Activated naive CD4-positive, alpha-beta T cell treated with anti-CD3 and anti-CD28 coated beads for 36 hours (primary cell): ENCODE data around the gene MYO5A. TPM values are rescaled to one million over a fixed set of nuclear protein-coding genes. Genes with fewer than 3 reads are reported as not detected.
A peak's percentile ranks its signal among the peaks of the same experiment; 100 is the strongest.
"Not testable (repeated sequence)": the region's sequence is repeated elsewhere in the genome, so short reads cannot be mapped to it uniquely, and the experiment has no call there.

Source experiments
- CTCF ChIA-PET: fragments of 350-600 bp; sonication (Branson Sonifier 250); formaldehyde crosslinking; loops from one replicate; lab custom pipeline; 2021; ENCODE audit warnings: antibody characterized with exemption; lab: Charles Lee
- DNase-seq: peaks from one replicate; pipeline ENCODE4 v3.0.0-alpha.2; 2020
- H3K27ac Mint-ChIP-seq: one replicate; pipeline ENCODE4 v1.8.0; 2021; ENCODE audit warnings: mild to moderate bottlenecking, mixed read lengths
- H3K27me3 Mint-ChIP-seq: one replicate; pipeline ENCODE4 v1.8.0; 2021; ENCODE audit warnings: low read depth, mixed read lengths
- H3K36me3 Mint-ChIP-seq: one replicate; pipeline ENCODE4 v1.8.0; 2021; ENCODE audit warnings: low read depth, mixed read lengths
- H3K4me1 Mint-ChIP-seq: one replicate; pipeline ENCODE4 v1.8.0; 2021; ENCODE audit warnings: low read depth, mixed read lengths
- H3K4me3 Mint-ChIP-seq: one replicate; pipeline ENCODE4 v1.8.0; 2021; ENCODE audit warnings: mild to moderate bottlenecking, moderate library complexity, mixed read lengths
- H3K9me3 Mint-ChIP-seq: one replicate; pipeline ENCODE4 v1.8.0; 2021; ENCODE audit warnings: mixed read lengths
- intact Hi-C: fragments of 100-400 bp; cut with micrococcal nuclease; formaldehyde crosslinking; loops from one replicate; pipeline ENCODE4 v1.15.1; 2023
- total RNA-seq, 2 experiments: library from RNA; stranded (reverse); gene quantifications; one replicate each; pipeline ENCODE4 v1.2.3, GENCODE V29; 2021

MYO5A gene
- total RNA-seq, 2 experiments from 2014 or later = 13.2 to 13.7 TPM

- DNase-seq = no peak
- CTCF ChIA-PET = interaction anchor here (0.7 kb wide), 1 partner anchor 235 kb away, joined by 3 read pairs; no protein-coding TSS in a partner anchor
- intact Hi-C loops = no loop called here
- H3K27ac Mint-ChIP-seq = no peak overlapping the region
- peaks cover 7% of the 10 kb centered on the region for H3K4me1 Mint-ChIP-seq
- H3K4me3 Mint-ChIP-seq = no peak overlapping the region
- no peaks in the 10 kb centered on the region for H3K36me3 Mint-ChIP-seq
- no peaks in the 10 kb centered on the region for H3K27me3 Mint-ChIP-seq
- H3K9me3 Mint-ChIP-seq = no peaks in the 10 kb centered on the region
Observed at GRCh38 chr15:52515343-52515742, 13.3 kb downstream of the MYO5A start.

GRCh38 chr15:52514482-52514881, 14.2 kb downstream of the MYO5A start:
- CTCF ChIA-PET = no interaction called here
- intact Hi-C loops = no loop called here
- no peak overlapping the region for H3K27ac Mint-ChIP-seq

GRCh38 chr15:52512869-52513268, 15.8 kb downstream of the MYO5A start:
- CTCF ChIA-PET = interaction anchor here (1.1 kb wide), 1 partner anchor 14 kb away, joined by 7 read pairs; no protein-coding TSS in a partner anchor

More at GRCh38 chr15:52514482-52514881, 14.2 kb downstream of the MYO5A start:
- no peak overlapping the region for H3K4me3 Mint-ChIP-seq
- no peaks in the 10 kb centered on the region for H3K27me3 Mint-ChIP-seq
- H3K9me3 Mint-ChIP-seq = no peaks in the 10 kb centered on the region
- H3K36me3 Mint-ChIP-seq = no peaks in the 10 kb centered on the region
- no peak for DNase-seq
- peaks cover 8% of the 10 kb centered on the region for H3K4me1 Mint-ChIP-seq

GRCh38 chr15:52511084-52511483, 17.6 kb downstream of the MYO5A start:
- no peak for DNase-seq
- Mint-ChIP-seq H3K36me3 (no peaks in the 10 kb centered on the region), H3K4me3 (no peak overlapping the region), H3K27ac (no peak overlapping the region), H3K27me3 (no peaks in the 10 kb centered on the region), H3K9me3 (no peaks in the 10 kb centered on the region), H3K4me1 (peaks cover 10% of the 10 kb centered on the region)
- intact Hi-C loops = no loop called here
- CTCF ChIA-PET = interaction anchor here (0.6 kb wide), 1 partner anchor 8 kb away, joined by 3 read pairs; no protein-coding TSS in a partner anchor

More at GRCh38 chr15:52512869-52513268, 15.8 kb downstream of the MYO5A start:
- H3K9me3 Mint-ChIP-seq, DNase-seq, H3K27me3 Mint-ChIP-seq, H3K4me1 Mint-ChIP-seq, H3K36me3 Mint-ChIP-seq, H3K27ac Mint-ChIP-seq, H3K4me3 Mint-ChIP-seq, intact Hi-C loops: not testable (repeated sequence)

- Mint-ChIP-seq H3K4me3 (no peak overlapping the region), H3K27ac (no peak overlapping the region), H3K9me3 (no peaks in the 10 kb centered on the region), H3K36me3 (no peaks in the 10 kb centered on the region), H3K27me3 (no peaks in the 10 kb centered on the region), H3K4me1 (peaks cover 19% of the 10 kb centered on the region)
- DNase-seq = no peak
- intact Hi-C loops = no loop called here
- CTCF ChIA-PET = interaction anchor here (0.6 kb wide), 1 partner anchor 547 kb away, joined by 6 read pairs; no protein-coding TSS in a partner anchor
Observed at GRCh38 chr15:52509500-52510245, 19.0 kb downstream of the MYO5A start.

- no peaks in the 10 kb centered on the region for H3K27me3 Mint-ChIP-seq
- H3K4me3 Mint-ChIP-seq = no peak overlapping the region
- CTCF ChIA-PET = no interaction called here
- peaks cover 28% of the 10 kb centered on the region for H3K4me1 Mint-ChIP-seq
- intact Hi-C loops = no loop called here
- no peak for DNase-seq
- no peak overlapping the region for H3K27ac Mint-ChIP-seq
- no peaks in the 10 kb centered on the region for H3K36me3 Mint-ChIP-seq
- H3K9me3 Mint-ChIP-seq = no peaks in the 10 kb centered on the region
Observed at GRCh38 chr15:52506549-52506948, 22.1 kb downstream of the MYO5A start.

- peaks cover 25% of the 10 kb centered on the region for H3K4me1 Mint-ChIP-seq
- no peak overlapping the region for H3K4me3 Mint-ChIP-seq
- no peak for DNase-seq
- H3K27me3 Mint-ChIP-seq = no peaks in the 10 kb centered on the region
- no peaks in the 10 kb centered on the region for H3K9me3 Mint-ChIP-seq
- H3K36me3 Mint-ChIP-seq = no peaks in the 10 kb centered on the region
- CTCF ChIA-PET = no interaction called here
- intact Hi-C loops = no loop called here
- H3K27ac Mint-ChIP-seq = no peak overlapping the region
Observed at GRCh38 chr15:52505151-52505550, 23.5 kb downstream of the MYO5A start.

GRCh38 chr15:52503788-52504496, 24.7 kb downstream of the MYO5A start:
- Mint-ChIP-seq H3K4me1 (peaks cover 22% of the 10 kb centered on the region), H3K9me3 (no peaks in the 10 kb centered on the region), H3K36me3 (no peaks in the 10 kb centered on the region), H3K4me3 (no peak overlapping the region), H3K27ac (no peak overlapping the region), H3K27me3 (no peaks in the 10 kb centered on the region)
- DNase-seq = no peak
- CTCF ChIA-PET = interaction anchor here (0.6 to 0.8 kb wide), 4 partner anchors 28 to 207 kb away, joined by 3 to 7 read pairs (median 4); no protein-coding TSS in a partner anchor
- intact Hi-C loops = no loop called here

GRCh38 chr15:52502608-52503007, 26.1 kb downstream of the MYO5A start:
- H3K4me1 Mint-ChIP-seq = peaks cover 20% of the 10 kb centered on the region
- H3K27me3 Mint-ChIP-seq = no peaks in the 10 kb centered on the region
- H3K4me3 Mint-ChIP-seq = no peak overlapping the region
- no peak overlapping the region for H3K27ac Mint-ChIP-seq
- CTCF ChIA-PET = no interaction called here
- H3K36me3 Mint-ChIP-seq = no peaks in the 10 kb centered on the region
- H3K9me3 Mint-ChIP-seq = no peaks in the 10 kb centered on the region
- intact Hi-C loops = no loop called here
- no peak for DNase-seq

- Mint-ChIP-seq H3K27ac (no peak overlapping the region), H3K4me1 (peaks cover 22% of the 10 kb centered on the region), H3K4me3 (no peak overlapping the region), H3K36me3 (no peaks in the 10 kb centered on the region), H3K9me3 (no peaks in the 10 kb centered on the region), H3K27me3 (no peaks in the 10 kb centered on the region)
- DNase-seq = no peak
- intact Hi-C loops = no loop called here
- CTCF ChIA-PET = interaction anchor here (0.6 to 1.0 kb wide), 2 partner anchors 19 to 347 kb away, joined by 3 read pairs; no protein-coding TSS in a partner anchor
Observed at GRCh38 chr15:52499506-52499905, 29.2 kb downstream of the MYO5A start.

- no peak for DNase-seq
- Mint-ChIP-seq H3K4me3 (no peak overlapping the region), H3K9me3 (no peaks in the 10 kb centered on the region), H3K36me3 (no peaks in the 10 kb centered on the region), H3K4me1 (peaks cover 14% of the 10 kb centered on the region), H3K27me3 (no peaks in the 10 kb centered on the region), H3K27ac (no peak overlapping the region)
- CTCF ChIA-PET = interaction anchor here (0.6 to 1.1 kb wide), 3 partner anchors 15 to 347 kb away, joined by 3 to 7 read pairs (median 3); no protein-coding TSS in a partner anchor
- intact Hi-C loops = no loop called here
Observed at GRCh38 chr15:52498706-52499105, 30.0 kb downstream of the MYO5A start.

GRCh38 chr15:52496776-52497470, 31.8 kb downstream of the MYO5A start:
- H3K36me3 Mint-ChIP-seq = no peaks in the 10 kb centered on the region
- H3K4me3 Mint-ChIP-seq = no peak overlapping the region
- no peaks in the 10 kb centered on the region for H3K9me3 Mint-ChIP-seq
- H3K27me3 Mint-ChIP-seq = no peaks in the 10 kb centered on the region
- peaks cover 13% of the 10 kb centered on the region for H3K4me1 Mint-ChIP-seq
- no peak overlapping the region for H3K27ac Mint-ChIP-seq
- CTCF ChIA-PET = interaction anchor here (0.8 to 1.2 kb wide), 2 partner anchors 30 to 240 kb away, joined by 3 to 6 read pairs; no protein-coding TSS in a partner anchor
- peak; percentile 79 for DNase-seq
- intact Hi-C loops = loop anchor here (1.0 to 2.0 kb wide), 2 partner anchors 14 to 62 kb away; no protein-coding TSS in a partner anchor
